GM19395 (cell line): ENCODE data around the gene POU6F2.
"Not testable (repeated sequence)": the region's sequence is repeated elsewhere in the genome, so short reads cannot be mapped to it uniquely, and the experiment has no call there.

Experiments
- ATAC-seq: cut with Tn5 transposase; IDR thresholded peaks from one replicate; pipeline ENCODE4 v1.9.1; 2021; ENCODE audit warnings: mild to moderate bottlenecking, moderate library complexity; ENCODE audit not compliant: unreplicated experiment

POU6F2 gene

GRCh38 chr7:38977685-38978084 is at the start of gene POU6F2:
Gene POU6F2 (plus strand): TSS chr7:38977909. CDS start chr7:38977954, 45 bp downstream.
- ATAC-seq = no peak

GRCh38 chr7:38928506-38928905 is 49.2 kb upstream of the POU6F2 start:
- no peak for ATAC-seq

GRCh38 chr7:38929460-38930171 is 48.1 kb upstream of the POU6F2 start:
- ATAC-seq = no peak

- ATAC-seq = peak; percentile 88
Observed at GRCh38 chr7:38932509-38933168, 45.1 kb upstream of the POU6F2 start.

GRCh38 chr7:38934051-38934450 is 43.7 kb upstream of the POU6F2 start:
- no peak for ATAC-seq

GRCh38 chr7:38934536-38934935 is 43.2 kb upstream of the POU6F2 start:
- ATAC-seq = no peak

- ATAC-seq = no peak
Observed at GRCh38 chr7:38936641-38937040, 41.1 kb upstream of the POU6F2 start.

GRCh38 chr7:38938001-38938485 is 39.7 kb upstream of the POU6F2 start:
- no peak for ATAC-seq

- ATAC-seq = no peak
Observed at GRCh38 chr7:38938589-38938988, 39.1 kb upstream of the POU6F2 start.

- ATAC-seq = no peak
Observed at GRCh38 chr7:38940774-38941173, 36.9 kb upstream of the POU6F2 start.

GRCh38 chr7:38942431-38943051 is 35.2 kb upstream of the POU6F2 start:
- no peak for ATAC-seq

- ATAC-seq = not testable (repeated sequence)
Observed at GRCh38 chr7:38947541-38947940, 30.2 kb upstream of the POU6F2 start.

GRCh38 chr7:38950309-38950708 is 27.4 kb upstream of the POU6F2 start:
- no peak for ATAC-seq

- ATAC-seq = no peak
Observed at GRCh38 chr7:38951213-38951612, 26.5 kb upstream of the POU6F2 start.

- ATAC-seq = no peak
Observed at GRCh38 chr7:38953227-38953626, 24.5 kb upstream of the POU6F2 start.

- no peak for ATAC-seq
Observed at GRCh38 chr7:38953971-38954370, 23.7 kb upstream of the POU6F2 start.

GRCh38 chr7:38955892-38956291 is 21.8 kb upstream of the POU6F2 start:
- ATAC-seq = no peak

GRCh38 chr7:38962028-38962427 is 15.7 kb upstream of the POU6F2 start:
- ATAC-seq = no peak

GRCh38 chr7:38964921-38965320 is 12.8 kb upstream of the POU6F2 start:
- ATAC-seq = no peak

GRCh38 chr7:38973760-38974159 is 3.9 kb upstream of the POU6F2 start:
- no peak for ATAC-seq

GRCh38 chr7:38975944-38976392 is 1.7 kb upstream of the POU6F2 start:
- ATAC-seq = no peak

GRCh38 chr7:38978491-38978890 is 782 bp downstream of the POU6F2 start:
- ATAC-seq = no peak
